22Rv1 (cell line): ENCODE measurements around the gene CLEC19A.

ENCODE experiments used
- CTCF ChIP-seq: fragments of 450-650 bp; IDR thresholded peaks from 2 replicates; pipeline ENCODE4 v1.5.1; 2017; ENCODE audit warnings: mild to moderate bottlenecking
- ZFX ChIP-seq: fragments of 450-650 bp; IDR thresholded peaks from 2 replicates; pipeline ENCODE4 v1.6.1; 2017; ENCODE audit warnings: antibody characterized with exemption, borderline replicate concordance

- TF ChIP-seq CTCF (no peak), ZFX (no peak)
Measured at GRCh38 chr16:19356024-19356952, 70.8 kb downstream of the CLEC19A start.
